GM18873 (cell line): Measurements from ENCODE around the gene KLHL40.

Source experiments
- ATAC-seq: cut with Tn5 transposase; IDR thresholded peaks from one replicate; pipeline ENCODE4 v1.9.1; 2021; ENCODE audit warnings: mild to moderate bottlenecking, moderate library complexity, moderate number of reproducible peaks; ENCODE audit not compliant: unreplicated experiment, low FRiP score

Gene KLHL40

DNA sequence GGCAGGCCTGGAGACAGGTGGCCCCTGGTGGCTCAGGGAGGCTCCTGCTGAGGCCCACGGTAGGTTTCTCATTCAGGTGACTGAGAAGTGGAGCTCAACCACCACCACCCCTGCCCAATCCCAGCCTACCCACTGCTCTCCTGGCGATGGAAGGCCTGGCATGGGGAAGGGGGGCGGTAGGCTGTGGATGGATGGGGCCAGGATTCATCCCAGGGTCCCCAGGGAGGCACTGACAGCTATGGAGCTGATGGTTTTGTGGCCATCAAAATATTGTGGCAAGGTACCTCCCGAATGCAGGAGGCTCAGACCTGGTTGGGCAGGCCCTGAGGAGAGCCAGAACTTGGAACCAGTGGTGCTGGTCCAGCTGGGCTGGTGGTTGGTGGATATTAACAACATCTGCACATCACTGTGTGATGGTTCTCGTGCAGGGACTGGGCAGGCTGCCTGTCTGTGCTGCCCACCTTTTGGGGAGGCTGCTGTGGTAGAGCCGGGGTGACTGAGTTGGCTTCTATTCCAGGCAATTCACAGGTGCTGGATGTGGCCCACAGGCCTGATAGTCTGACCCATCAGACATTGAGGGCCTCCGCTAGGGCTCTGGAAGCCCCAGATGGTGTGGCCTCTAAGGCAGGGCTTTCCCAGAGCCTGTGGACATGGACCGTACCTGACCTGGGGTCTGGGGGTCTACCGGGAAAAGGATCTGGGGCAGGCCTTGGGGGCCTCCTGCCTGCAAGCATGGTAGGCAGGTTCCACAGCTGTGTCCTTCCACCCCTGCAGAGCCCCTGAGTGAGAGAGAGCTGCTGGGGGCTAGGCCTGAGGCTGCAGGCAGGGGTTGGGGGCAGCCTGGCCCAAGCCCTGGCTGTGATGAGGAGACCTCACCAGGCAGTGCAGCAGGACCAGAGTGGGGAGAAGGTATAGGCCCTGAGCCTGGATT, 28.4 kb upstream of the KLHL40 start:
- no peak for ATAC-seq

DNA sequence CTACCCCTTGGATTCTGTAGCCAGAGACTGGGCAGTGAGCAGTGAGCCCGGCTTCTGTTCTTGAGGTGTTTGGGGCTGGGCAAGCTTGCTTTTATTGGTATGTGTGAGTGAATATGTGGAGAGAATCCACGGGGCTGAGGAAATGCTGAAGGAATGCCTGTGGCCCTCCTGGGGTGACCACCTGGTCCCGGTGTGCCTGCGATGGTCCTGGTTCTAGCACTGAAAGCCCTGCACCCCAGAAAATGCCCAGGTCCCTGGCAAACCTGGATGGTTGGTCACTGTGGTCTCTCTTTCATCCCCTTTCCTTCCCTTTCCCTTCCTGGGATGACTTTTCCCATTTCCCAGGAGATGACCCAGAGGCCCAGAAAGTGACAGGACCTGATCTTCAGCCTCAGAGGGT, 27.7 kb upstream of the KLHL40 start:
- no peak for ATAC-seq

DNA sequence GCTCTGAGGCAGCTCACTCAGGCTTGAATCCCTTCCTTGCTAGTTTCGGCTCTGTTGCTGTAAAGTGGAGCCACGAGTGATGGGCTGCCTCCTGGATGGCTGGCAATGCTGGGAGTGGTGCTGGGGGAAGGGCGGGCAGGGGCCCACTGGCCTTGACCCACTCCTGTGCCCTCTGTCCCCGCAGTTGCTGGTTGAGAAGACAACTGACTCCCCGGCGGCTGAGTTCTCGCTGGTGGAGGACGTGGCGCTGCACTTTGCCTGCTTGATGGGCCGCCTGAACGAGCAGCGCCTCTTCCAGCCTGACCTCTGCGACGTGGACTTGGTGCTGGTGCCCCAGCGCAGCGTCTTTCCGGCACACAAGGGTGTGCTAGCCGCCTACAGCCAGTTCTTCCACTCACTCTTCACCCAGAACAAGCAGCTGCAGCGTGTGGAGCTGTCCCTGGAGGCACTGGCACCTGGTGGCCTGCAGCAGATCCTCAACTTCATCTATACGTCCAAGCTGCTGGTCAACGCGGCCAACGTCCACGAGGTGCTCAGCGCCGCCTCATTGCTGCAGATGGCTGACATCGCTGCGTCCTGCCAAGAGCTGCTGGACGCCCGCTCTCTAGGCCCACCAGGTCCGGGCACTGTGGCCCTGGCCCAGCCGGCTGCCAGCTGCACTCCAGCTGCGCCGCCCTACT, 27.1 kb upstream of the KLHL40 start:
- ATAC-seq, result no peak

DNA sequence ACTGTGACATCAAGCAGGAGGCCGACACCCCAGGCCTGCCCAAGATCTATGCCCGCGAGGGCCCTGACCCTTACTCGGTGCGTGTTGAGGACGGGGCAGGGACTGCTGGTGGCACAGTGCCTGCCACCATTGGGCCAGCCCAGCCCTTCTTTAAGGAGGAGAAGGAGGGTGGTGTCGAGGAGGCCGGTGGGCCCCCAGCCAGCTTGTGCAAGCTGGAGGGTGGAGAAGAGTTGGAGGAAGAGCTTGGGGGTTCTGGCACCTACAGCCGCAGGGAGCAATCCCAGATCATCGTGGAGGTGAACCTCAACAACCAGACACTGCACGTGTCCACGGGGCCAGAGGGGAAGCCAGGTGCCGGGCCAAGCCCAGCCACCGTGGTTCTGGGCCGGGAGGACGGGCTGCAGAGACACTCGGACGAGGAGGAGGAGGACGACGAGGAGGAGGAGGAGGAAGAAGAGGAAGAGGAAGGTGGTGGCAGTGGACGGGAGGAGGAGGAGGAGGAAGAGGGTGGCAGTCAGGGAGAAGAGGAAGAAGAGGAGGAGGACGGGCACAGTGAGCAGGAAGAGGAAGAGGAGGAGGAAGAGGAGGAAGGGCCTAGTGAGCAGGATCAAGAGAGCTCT, 26.5 kb upstream of the KLHL40 start:
- no peak for ATAC-seq

DNA sequence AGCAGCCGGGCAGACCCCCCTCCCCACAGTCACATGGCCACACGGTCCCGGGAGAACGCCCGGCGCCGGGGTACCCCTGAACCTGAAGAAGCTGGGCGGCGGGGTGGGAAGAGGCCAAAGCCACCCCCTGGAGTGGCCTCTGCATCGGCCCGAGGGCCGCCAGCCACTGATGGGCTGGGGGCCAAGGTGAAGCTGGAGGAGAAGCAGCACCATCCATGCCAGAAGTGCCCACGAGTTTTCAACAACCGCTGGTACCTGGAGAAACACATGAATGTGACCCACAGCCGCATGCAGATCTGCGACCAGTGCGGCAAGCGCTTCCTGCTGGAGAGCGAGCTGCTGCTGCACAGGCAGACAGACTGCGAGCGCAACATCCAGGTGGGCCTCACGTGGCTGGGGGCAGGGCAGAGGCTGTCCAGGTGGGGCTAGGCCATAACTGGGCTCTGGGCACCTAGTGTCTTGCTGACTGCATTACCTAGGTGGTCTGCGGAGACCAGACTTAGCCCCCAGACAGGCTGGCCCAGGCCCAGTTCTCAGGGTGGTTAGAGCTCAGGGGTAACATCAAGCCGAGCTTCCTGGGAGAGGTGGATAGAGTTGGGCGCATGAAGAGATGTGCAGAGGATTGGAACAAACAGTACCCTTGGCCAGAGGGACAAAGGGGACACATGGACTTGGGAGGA, 25.7 kb upstream of the KLHL40 start:
- ATAC-seq, result no peak

DNA sequence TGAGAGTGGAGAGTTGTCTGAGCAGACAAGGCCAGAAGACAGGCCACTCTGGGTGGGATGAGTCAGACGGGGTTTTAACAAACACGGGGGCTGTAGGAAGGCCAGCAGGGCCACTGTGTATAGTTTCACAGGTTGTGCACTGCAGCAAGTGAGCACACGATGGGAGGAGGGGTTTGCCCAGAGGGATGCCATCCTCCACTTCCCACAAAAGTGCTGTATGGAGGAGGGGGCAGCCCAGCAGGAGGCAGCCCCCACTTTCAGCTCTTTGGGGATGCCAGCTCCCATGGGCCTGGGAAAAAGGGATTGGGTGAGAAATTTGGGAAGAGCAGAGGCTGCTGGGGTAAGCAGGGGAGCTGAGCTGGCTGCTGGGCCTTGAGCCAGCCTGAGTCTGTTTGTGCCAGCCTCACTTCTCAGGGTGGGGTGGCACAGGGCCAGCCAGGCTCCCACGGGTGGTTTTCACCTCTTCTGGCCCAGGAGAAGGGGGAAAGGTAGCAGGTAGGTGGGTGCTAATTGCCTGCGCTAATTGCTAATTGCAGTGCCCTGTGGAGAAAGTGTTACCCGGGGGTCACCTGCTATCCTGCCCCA, 25.1 kb upstream of the KLHL40 start:
- no peak for ATAC-seq

DNA sequence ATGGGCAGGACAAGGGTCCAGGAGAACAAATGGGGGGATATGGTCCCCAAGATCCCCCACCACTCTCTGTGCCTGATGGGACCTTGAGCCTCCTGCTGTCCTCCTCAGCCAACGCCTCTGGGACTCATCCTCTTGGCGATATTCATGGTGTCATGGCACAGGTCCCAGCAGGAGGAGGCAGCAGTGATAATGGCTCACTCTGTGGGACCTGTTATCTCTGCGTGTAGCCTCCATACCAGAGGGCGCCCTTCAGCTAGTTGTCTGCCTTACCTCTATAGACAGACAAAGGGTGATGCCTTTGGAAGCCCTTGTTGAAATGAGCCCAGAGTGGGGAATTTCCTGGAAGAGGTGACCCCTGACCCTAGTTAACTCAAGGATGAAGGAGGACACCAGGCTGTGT, 24.4 kb upstream of the KLHL40 start:
- no peak for ATAC-seq

DNA sequence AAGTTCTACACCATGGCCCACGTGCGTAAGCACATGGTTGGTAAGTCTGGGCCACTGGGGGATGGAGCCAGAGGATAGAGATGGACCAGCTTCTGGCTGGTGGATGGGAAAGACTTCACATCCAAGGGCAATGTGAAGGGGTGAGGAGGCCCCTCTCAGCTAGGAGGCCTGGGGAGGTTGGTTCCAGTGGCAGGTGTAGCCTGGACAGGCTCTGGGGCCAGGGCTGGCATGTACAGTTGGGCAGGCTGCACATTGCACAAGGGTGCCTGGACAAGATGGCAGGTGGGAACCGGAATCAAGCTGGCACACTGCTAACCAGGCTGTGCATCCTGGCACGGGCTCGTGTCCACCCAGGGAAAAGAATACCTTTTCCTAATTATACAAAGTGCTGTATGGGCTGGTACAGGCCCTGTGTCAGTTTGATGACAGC, 23.7 kb upstream of the KLHL40 start:
- no peak for ATAC-seq

DNA sequence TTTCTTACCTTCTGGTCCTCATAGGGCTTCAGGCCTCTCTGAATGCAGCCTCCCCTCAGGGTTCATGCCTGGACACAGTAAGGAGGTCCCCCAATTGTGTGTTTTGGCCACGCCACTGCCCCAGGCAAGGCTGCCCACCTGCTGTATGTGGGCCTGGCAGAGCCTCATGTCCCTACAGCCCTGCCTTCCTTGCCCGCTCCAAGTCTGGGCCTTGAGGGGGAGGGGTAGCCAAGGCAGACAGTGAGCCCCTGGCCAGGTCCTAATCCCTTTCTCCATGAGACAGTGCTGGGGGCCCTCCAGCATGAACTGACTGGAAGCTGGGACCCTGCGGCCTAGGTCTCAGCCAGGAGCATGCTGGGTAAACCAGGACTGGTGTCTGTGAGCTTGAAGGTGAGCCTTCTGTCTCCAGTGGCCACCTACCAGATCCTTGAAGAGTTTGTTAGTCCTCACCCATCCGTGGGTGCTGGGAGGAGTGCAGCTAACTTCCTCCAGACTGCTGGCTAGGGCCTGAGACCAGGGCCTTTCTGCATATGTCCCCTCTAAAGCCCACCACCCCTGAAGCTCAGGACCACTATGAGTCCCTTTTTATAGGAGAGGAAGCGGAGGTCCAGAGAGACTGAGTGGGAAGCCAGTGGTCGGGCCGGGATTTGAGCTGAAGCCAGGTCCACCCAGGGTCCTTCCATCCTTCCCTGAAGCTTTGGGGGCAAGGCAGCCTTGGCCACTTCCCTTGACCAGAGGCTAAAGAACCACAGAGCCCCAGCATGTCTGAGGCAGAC, 23.1 kb upstream of the KLHL40 start:
- no peak for ATAC-seq

DNA sequence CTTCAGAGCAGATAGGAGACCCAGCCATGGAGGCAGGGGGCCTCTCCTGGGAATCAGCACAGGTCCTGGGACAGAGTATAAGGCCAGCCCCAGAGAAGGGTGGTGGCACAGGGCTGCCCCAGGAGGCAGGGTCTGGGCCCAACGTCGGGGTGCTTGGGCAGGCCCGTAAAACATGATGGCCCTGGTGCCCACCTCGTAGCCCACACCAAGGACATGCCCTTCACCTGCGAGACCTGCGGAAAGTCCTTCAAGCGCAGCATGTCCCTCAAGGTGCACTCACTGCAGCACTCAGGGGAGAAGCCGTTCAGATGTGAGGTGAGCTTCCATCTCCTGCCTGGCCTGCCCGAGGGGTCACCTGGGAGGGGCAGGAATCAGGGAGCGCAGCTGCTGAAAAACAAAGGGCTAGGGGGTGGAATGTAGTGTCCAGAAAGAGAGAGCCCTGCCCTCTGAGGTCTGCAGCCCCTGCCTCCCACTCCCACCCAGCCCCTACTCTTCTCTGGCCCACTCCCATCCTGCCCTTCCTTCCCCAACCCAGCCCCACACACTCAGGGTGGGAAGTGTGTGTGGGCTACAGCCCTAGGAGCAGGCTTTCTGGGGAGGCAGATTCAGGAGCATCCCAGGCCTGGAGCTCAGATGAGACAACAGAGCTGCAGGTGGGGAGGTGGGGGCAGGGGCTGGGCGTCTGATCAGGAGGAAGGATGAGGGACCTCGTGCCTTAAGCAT, 22.4 kb upstream of the KLHL40 start:
- ATAC-seq, result no peak

DNA sequence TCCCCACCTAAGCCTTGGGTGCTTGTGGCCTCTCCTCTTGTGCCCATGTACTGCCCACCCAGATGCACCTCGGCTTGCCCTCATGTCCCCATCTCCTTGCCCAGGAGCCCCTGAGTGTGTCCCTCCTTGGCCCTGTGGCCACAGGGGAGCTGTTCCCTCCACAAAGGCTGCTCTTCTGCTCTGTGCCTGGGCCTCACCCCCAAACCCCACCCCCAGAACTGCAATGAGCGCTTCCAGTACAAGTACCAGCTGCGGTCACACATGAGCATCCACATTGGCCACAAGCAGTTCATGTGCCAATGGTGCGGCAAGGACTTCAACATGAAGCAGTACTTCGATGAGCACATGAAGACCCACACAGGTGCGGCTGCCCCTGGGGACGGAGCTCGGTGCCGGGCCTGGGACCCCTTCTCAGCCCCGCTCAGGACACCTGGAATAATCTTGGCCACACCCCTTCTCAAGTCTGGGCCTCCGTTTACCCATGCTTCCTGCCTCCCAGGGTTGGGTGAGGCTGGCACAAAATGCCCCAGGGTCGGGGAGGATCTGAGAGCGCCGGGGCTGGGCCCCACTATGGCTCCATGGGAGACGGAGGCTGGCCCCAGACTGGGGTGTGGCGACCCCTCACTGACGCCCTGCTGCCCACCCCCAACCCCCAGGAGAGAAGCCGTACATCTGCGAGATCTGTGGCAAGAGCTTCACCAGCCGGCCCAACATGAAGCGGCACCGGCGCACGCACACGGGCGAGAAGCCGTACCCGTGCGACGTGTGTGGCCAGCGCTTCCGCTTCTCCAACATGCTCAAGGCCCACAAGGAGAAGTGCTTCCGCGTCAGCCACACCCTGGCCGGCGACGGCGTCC, 21.5 kb upstream of the KLHL40 start:
- ATAC-seq, result no peak

DNA sequence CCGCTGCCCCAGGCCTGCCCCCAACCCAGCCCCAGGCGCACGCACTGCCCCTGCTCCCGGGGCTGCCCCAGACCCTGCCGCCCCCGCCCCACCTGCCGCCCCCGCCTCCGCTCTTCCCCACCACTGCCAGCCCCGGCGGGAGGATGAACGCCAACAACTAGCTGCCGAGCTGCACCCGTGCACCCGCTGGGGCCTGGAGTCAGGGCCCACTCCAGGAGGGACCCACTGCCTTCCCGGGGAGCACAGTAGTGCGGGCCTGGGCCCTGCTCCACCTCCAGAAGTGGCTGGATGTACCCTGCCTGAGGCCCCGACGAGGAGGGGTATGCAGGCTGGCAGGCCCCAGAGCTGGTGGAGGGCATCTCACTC, 20.9 kb upstream of the KLHL40 start:
- no peak for ATAC-seq

DNA sequence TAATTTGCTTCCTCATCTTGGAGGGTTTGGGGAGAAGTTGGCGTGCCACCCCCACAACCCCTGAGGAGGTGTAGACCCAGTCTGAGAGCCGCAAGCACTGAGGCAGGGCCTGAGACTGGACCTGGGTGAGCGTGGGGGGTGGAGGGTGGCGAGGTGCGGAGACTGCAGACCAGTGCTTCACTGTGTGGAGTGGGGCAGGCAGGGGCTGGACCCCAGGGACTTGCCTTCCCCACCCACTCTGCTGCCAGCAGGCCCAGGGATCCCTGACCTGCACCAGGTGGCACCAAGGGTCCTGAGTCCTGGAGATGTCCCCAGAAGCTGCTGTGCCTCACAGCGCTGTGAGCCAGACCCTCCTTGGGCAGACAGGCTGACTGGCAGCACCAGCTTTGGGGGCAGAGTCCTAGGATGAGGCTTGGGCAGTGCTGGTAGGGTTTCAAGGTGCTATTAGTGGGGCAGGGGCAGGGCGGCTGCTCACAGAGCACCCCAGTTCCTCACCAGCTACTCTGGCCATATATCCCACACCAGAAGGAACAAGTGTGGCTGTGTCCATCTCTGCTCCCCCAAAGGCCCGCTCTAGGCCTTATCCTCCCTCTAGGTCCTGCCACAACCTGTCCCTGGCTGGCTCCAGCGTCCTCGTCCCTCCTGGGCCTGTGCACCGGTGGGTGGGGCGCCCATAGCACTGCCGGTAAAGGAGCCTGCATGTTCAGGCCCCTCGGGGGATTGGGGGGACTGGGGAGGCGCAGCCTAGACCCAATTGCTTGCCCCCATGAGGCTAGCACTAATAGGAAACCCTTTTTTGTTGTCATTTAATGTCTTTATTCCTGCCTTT, 20.1 kb upstream of the KLHL40 start:
- ATAC-seq, result no peak

DNA sequence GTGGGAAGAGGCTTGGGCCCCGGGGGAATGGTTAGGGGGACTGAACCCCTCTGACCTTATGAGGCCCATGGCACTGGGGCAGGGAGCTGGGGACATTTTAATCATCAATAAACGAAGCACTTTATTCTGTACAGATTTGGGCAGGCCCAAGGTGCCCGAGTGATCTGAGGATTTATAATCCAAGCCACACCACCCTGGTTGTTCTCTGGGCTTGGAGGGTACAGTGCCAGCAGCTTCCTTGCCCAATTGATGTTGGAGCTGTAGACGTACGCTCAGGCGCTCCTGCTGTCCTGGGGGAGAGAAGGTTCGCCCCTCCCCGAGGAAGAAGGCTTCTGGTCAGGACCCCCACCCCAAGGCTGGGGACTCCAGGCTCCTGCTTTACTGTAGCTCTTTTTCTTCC, 19.3 kb upstream of the KLHL40 start:
- ATAC-seq, result no peak

DNA sequence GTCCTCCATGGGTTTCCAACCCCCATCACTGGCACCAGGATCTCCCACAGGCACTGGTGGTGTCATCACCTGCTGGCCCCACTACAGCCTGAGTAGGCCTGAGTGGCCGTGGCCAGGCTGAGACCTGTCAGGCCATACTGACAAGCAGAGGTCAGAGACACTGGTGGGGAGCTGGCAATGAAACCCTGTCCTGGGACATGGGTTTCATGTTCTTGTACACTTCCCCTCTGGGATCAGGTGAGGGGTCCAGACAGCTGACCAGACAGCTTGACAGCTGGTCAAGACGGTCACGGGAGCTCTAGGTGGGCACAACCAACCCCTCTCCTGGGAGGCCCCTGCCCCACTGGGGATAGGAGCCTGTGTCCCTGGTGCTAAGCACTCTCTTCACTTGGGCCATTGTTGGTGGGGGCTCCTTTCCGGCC, 18.7 kb upstream of the KLHL40 start:
- ATAC-seq, result no peak

DNA sequence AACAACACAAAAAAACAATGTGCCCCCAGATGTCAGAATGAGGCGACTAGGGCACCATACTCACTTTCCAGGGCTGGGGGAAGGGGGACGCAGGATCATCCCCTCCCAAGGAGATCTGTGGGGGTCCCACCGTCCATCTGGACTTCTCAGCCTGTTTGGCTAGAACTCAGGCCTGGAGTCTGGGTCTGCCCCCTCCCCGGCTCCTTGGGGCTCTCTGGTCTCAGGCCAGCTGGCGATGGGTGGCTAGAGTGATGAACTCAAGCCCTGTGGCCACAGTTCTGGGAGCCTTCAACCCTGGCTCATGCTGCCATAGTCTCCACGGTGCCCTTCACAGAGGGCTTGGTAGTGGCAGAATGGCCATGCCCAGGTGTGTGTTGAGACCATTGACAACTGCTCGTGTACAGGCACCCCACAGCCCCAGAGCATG, 18.2 kb upstream of the KLHL40 start:
- no peak for ATAC-seq
